A673 (cell line): ENCODE data around the gene PFDN2. TPM values are rescaled to one million over a fixed set of nuclear protein-coding genes. Genes with fewer than 3 reads are reported as not detected.

Experiments used
- BruUV-seq: library from RNA; stranded (reverse); fragments of 400-500 nt; replicated peaks from 2 replicates; lab custom pipeline; 2021; lab: Mats Ljungman, UMichigan
- CTCF ChIA-PET: fragments of 300-600 bp; sonication (Branson Sonifier 250); formaldehyde crosslinking; loops from one replicate; lab custom pipeline; 2022; ENCODE audit warnings: antibody characterized with exemption; lab: Charles Lee
- POLR2A ChIA-PET: fragments of 300-600 bp; sonication (Branson Sonifier 250); formaldehyde crosslinking; loops from one replicate; lab custom pipeline; 2022; ENCODE audit warnings: antibody characterized with exemption; ENCODE audit not compliant: low non-redundant PET; lab: Charles Lee
- DNase-seq: peaks from one replicate; pipeline ENCODE4 v3.0.0-alpha.2; 2015; ENCODE audit warnings: low spot score
- H3K27ac ChIP-seq: fragments of 200-600 bp; sonication (generic); 2 replicates; pipeline ENCODE4 v1.5.1; 2016; ENCODE audit warnings: mixed run types, low read depth, mild to moderate bottlenecking, mixed read lengths, antibody characterized with exemption, low read length; ENCODE audit not compliant: poor library complexity, severe bottlenecking
- H3K27me3 ChIP-seq: fragments of 200-600 bp; sonication (generic); replicated peaks from 2 replicates; pipeline ENCODE4 v1.6.1; 2017; ENCODE audit warnings: mixed run types, low read depth, mild to moderate bottlenecking, mixed read lengths, antibody characterized with exemption, low read length; ENCODE audit not compliant: insufficient read depth, poor library complexity
- H3K36me3 ChIP-seq: fragments of 200-600 bp; sonication (generic); 2 replicates; pipeline ENCODE4 v1.6.1; 2016; ENCODE audit warnings: mixed run types, mild to moderate bottlenecking, mixed read lengths, antibody characterized with exemption, low read length; ENCODE audit not compliant: insufficient read depth, poor library complexity, severe bottlenecking
- H3K4me1 ChIP-seq: fragments of 200-600 bp; sonication (generic); 2 replicates; pipeline ENCODE4 v1.6.1; 2017; ENCODE audit warnings: mixed run types, mild to moderate bottlenecking, mixed read lengths, antibody characterized with exemption, low read length; ENCODE audit not compliant: insufficient read depth, poor library complexity, severe bottlenecking
- H3K4me3 ChIP-seq: fragments of 200-600 bp; sonication (generic); 2 replicates; pipeline ENCODE4 v1.5.1; 2016; ENCODE audit warnings: low read depth, mixed run types, mild to moderate bottlenecking, mixed read lengths, low read length; ENCODE audit not compliant: poor library complexity, severe bottlenecking
- H3K9me3 ChIP-seq: fragments of 200-600 bp; sonication (generic); 2 replicates; pipeline ENCODE4 v1.6.1; 2016; ENCODE audit warnings: mixed run types, low read depth, mild to moderate bottlenecking, mixed read lengths, antibody characterized with exemption, low read length; ENCODE audit not compliant: poor library complexity, severe bottlenecking
- EZH2 ChIP-seq: fragments of 200-600 bp; sonication (generic); IDR thresholded peaks from 2 replicates; pipeline ENCODE4 v1.6.1; 2017; ENCODE audit warnings: borderline replicate concordance, low read depth, mild to moderate bottlenecking, mixed read lengths, antibody characterized with exemption, low read length; ENCODE audit not compliant: poor library complexity, severe bottlenecking
- intact Hi-C: fragments of 100-400 bp; cut with micrococcal nuclease; formaldehyde crosslinking; loops from one replicate; pipeline ENCODE4 v1.10.0; 2022; ENCODE audit not compliant: unreplicated experiment
- total RNA-seq: library from RNA; stranded (reverse); gene quantifications from 2 replicates; pipeline ENCODE4 v1.2.3, GENCODE V29; 2021
- TF ChIP-seq, protein P1 (sequence below): fragments of 300-800, 200-600 bp; sonication (generic); conservative IDR thresholded peaks from 2 replicates; pipeline ENCODE4 v1.5.1; 2017; ENCODE audit warnings: low read depth, mild to moderate bottlenecking, antibody characterized with exemption, low read length, moderate library complexity, mixed read lengths

Gene PFDN2
- total RNA-seq, 1 experiment from 2014 or later: 131 TPM

DNA sequence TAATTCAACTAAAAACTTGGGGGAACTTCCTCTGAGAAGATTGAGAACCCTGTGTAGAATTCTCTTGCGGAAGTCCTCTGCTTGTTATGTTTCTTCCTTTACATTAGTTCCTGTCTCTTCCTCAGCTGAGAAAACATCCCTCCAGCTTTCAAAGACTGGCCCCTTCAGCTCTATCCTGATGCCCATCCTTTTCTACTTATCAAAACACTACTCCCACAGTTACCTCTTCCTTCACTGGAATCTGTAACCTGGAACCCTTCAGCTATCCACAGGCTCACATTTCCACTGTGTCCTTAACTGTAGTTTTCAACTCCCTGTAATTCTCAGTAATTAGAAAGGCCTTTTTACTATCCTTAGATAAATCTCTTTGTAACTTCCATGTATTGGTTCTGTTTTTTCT, 20.6 kb upstream of the PFDN2 start:
- no peak for DNase-seq
- Histone ChIP-seq H3K4me1 (peaks cover 4% of the 10 kb centered on the region), H3K36me3 (no peaks in the 10 kb centered on the region), H3K27me3 (no peaks in the 10 kb centered on the region), H3K9me3 (no peaks in the 10 kb centered on the region), H3K4me3 (no peak overlapping the region), H3K27ac (no peak overlapping the region)
- no TSS peak for BruUV-seq
- no peak for TF ChIP-seq EZH2
- TF ChIP-seq, protein P1, sequence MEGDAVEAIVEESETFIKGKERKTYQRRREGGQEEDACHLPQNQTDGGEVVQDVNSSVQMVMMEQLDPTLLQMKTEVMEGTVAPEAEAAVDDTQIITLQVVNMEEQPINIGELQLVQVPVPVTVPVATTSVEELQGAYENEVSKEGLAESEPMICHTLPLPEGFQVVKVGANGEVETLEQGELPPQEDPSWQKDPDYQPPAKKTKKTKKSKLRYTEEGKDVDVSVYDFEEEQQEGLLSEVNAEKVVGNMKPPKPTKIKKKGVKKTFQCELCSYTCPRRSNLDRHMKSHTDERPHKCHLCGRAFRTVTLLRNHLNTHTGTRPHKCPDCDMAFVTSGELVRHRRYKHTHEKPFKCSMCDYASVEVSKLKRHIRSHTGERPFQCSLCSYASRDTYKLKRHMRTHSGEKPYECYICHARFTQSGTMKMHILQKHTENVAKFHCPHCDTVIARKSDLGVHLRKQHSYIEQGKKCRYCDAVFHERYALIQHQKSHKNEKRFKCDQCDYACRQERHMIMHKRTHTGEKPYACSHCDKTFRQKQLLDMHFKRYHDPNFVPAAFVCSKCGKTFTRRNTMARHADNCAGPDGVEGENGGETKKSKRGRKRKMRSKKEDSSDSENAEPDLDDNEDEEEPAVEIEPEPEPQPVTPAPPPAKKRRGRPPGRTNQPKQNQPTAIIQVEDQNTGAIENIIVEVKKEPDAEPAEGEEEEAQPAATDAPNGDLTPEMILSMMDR: no peak
- intact Hi-C loops: loop anchor here (2.0 kb wide), 1 partner anchor 142 kb away; no protein-coding TSS in a partner anchor
- CTCF ChIA-PET: no interaction called here
- POLR2A ChIA-PET: no interaction called here

DNA sequence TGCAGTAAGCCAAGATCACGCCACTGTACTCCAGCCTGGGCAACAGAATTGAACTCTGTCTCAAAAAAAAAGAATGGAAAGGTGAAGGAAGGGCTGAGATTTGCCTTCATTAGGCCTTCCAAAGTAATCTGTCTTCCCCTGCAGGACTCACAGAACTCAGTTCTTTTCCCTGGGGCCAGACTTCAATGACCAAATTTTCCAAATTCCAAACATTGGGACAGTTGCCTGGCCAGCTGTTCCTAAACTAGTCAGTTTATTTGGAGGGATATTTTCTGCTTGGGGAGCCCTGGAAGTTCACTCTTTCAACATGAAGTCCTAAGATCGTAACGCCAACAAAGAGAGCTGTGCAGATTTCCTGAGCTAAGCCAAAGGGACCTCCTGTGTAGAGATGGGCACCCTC, 20.0 kb upstream of the PFDN2 start:
- no peak for DNase-seq
- Histone ChIP-seq H3K4me3 (no peak overlapping the region), H3K4me1 (peaks cover 4% of the 10 kb centered on the region), H3K27me3 (no peaks in the 10 kb centered on the region), H3K27ac (no peak overlapping the region), H3K36me3 (no peaks in the 10 kb centered on the region), H3K9me3 (no peaks in the 10 kb centered on the region)
- POLR2A ChIA-PET: no interaction called here
- intact Hi-C loops: loop anchor here (2.0 kb wide), 1 partner anchor 141 kb away; no protein-coding TSS in a partner anchor
- no peak for TF ChIP-seq EZH2
- TF ChIP-seq, protein P1: no peak
- no TSS peak for BruUV-seq
- CTCF ChIA-PET: interaction anchor here (0.7 kb wide), 1 partner anchor 93 kb away, joined by 3 read pairs; the partner anchor contains the start of gene USF1

DNA sequence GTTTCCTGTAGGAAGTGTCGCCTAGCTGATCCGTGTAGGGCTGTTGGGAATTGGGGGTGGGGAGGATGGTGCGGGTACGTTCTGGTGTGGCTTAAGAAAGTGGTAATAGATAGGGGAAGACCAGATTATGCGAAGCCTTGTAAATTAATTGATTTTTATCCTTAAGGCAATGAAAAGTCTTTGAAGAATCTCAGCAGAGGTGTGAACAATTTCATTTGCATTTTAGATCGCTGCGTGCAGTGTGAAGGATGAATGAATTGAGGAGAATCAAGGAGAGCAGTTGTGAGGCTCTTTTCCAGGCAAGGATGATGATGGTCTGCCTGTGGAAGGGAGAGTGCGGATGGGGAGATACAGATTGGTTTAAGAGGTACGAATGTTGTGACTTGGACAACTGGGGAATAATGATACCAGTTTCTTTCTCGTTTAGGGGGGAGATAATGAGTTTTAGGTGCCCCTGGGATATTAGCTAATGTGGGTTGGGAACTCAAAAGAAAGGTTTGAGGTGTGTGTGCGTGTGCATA, 15.4 kb upstream of the PFDN2 start:
- H3K4me1 ChIP-seq: peaks cover 15% of the 10 kb centered on the region
- peak overlapping the region; percentile 98 for H3K4me3 ChIP-seq
- H3K27ac ChIP-seq: peak overlapping the region; percentile 97
- no peaks in the 10 kb centered on the region for H3K27me3 ChIP-seq
- CTCF ChIA-PET: interaction anchor here (1.1 kb wide), 1 partner anchor 15 kb away, joined by 3 read pairs; no protein-coding TSS in a partner anchor
- BruUV-seq: TSS peak; percentile 85
- POLR2A ChIA-PET: interaction anchor here (0.6 kb wide), 1 partner anchor 112 kb away, joined by 4 read pairs; the partner anchor contains the start of gene F11R
- DNase-seq: no peak
- intact Hi-C loops: loop anchor here (2.0 kb wide), 2 partner anchors 20 to 88 kb away; partner anchors contain the start of genes UFC1 and USF1
- H3K36me3 ChIP-seq: peaks cover 22% of the 10 kb centered on the region
- no peaks in the 10 kb centered on the region for H3K9me3 ChIP-seq
- TF ChIP-seq EZH2: no peak
- TF ChIP-seq, protein P1: no peak
